ENCODE results near the gene ESPNL.

DNA sequence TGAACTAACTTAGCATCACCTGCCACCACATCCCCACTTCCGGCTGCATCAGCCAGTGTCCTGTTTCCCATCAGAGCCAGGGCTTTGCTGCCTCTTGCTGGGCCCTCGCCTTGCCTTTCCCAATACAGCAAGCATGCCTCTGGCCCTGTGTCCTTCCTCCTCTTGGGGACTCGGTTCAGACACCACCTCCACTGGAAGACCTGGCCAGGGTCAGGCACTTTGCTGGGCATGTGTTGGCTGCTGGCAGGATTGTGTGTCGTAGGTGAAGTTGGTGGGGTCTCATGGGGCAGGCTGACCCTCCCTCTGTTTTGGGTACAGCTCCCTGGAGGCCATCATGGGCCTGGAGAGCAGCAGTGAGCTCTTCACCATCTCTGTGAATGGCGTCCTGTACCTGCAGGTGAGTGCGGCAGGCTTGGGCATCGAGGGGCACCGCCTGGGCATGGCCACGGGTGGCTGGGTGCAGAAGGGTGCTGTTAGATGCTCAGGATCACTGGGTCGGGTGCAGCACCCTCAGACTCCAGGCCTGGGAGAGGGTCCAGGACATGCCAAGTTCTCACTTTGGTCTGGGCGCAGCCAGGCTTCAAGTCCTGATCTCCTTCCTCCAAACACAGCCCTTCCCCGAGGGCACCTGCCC, 65.3 kb downstream of the ESPNL start:
- TF ChIP-seq, protein P1, sequence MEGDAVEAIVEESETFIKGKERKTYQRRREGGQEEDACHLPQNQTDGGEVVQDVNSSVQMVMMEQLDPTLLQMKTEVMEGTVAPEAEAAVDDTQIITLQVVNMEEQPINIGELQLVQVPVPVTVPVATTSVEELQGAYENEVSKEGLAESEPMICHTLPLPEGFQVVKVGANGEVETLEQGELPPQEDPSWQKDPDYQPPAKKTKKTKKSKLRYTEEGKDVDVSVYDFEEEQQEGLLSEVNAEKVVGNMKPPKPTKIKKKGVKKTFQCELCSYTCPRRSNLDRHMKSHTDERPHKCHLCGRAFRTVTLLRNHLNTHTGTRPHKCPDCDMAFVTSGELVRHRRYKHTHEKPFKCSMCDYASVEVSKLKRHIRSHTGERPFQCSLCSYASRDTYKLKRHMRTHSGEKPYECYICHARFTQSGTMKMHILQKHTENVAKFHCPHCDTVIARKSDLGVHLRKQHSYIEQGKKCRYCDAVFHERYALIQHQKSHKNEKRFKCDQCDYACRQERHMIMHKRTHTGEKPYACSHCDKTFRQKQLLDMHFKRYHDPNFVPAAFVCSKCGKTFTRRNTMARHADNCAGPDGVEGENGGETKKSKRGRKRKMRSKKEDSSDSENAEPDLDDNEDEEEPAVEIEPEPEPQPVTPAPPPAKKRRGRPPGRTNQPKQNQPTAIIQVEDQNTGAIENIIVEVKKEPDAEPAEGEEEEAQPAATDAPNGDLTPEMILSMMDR (IDR thresholded peaks at IDR 0.05), result no peak
- TF ChIP-seq, protein P2, sequence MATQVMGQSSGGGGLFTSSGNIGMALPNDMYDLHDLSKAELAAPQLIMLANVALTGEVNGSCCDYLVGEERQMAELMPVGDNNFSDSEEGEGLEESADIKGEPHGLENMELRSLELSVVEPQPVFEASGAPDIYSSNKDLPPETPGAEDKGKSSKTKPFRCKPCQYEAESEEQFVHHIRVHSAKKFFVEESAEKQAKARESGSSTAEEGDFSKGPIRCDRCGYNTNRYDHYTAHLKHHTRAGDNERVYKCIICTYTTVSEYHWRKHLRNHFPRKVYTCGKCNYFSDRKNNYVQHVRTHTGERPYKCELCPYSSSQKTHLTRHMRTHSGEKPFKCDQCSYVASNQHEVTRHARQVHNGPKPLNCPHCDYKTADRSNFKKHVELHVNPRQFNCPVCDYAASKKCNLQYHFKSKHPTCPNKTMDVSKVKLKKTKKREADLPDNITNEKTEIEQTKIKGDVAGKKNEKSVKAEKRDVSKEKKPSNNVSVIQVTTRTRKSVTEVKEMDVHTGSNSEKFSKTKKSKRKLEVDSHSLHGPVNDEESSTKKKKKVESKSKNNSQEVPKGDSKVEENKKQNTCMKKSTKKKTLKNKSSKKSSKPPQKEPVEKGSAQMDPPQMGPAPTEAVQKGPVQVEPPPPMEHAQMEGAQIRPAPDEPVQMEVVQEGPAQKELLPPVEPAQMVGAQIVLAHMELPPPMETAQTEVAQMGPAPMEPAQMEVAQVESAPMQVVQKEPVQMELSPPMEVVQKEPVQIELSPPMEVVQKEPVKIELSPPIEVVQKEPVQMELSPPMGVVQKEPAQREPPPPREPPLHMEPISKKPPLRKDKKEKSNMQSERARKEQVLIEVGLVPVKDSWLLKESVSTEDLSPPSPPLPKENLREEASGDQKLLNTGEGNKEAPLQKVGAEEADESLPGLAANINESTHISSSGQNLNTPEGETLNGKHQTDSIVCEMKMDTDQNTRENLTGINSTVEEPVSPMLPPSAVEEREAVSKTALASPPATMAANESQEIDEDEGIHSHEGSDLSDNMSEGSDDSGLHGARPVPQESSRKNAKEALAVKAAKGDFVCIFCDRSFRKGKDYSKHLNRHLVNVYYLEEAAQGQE (IDR thresholded peaks at IDR 0.05; ENCODE audit: insufficient read depth in 1 of 2, low read depth in 2 of 2, low read length in 1 of 2), result no peak
- TF ChIP-seq POLR2AphosphoS5 (IDR thresholded peaks at IDR 0.05; ENCODE audit: low read depth, low read length) (no peak), TCF7L2 (IDR thresholded peaks at IDR 0.05; ENCODE audit: low read depth, low read length) (no peak)

Data from Panc1 (cell line).